Right lobe of liver (tissue), 4 donors: ENCODE data around the gene PCSK9.

ENCODE experiments used
- CTCF ChIP-seq, 4 donors: fragments of 200-600 bp in 3 of 4; fragments of 450-650 bp in 1 of 4; IDR thresholded peaks; one replicate each; pipeline versions ENCODE4 v1.5.1 to v1.8.0; 2016 to 2022; ENCODE audit warnings: antibody characterized with exemption in 4 of 4, mild to moderate bottlenecking in 2 of 4
- POLR2A ChIP-seq: fragments of 450-650 bp; IDR thresholded peaks from one replicate; pipeline ENCODE4 v1.6.1; 2017; ENCODE audit warnings: antibody characterized with exemption, mild to moderate bottlenecking
- donor health status: DM: no; HTN: no; CAD: no.
- donor health status: DM: no; HTN: no; CAD: no.
- donor health status: DM: no; HTN: yes; CAD: no.

GRCh38 chr1:55065648-55066047 is 26.3 kb downstream of the PCSK9 start:
- TF ChIP-seq CTCF (IDR thresholded peaks at IDR 0.05) (no peak), POLR2A (no peak)
